ENCODE data around the gene CLPTM1L. TPM values are rescaled to one million over a fixed set of nuclear protein-coding genes. Genes with fewer than 3 reads are reported as not detected.

Gene CLPTM1L
- polyA plus RNA-seq, 2 of the 4 experiments (the other 2 are of a cell fraction) = 171 to 173 TPM

DNA sequence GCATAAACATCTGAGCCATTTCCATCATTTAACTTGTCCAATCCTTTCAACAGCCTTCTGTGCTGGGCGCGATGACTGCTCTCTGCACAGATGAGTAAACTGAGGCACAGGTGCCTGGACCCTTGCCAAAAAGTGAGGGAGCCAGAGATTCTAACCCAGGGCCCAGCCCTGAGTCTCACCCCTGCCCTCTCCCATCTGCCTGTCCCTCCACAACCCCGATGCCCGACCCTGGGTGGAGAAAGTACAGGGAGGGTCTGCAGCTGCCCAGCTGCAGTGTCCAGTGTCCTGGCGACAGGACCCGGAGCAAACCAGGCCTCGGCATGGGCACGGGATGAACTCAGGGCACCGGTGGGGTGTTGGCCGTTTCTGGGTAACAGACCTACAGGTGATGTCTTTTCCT lies 39.6 kb upstream of the CLPTM1L start:
- DNase-seq (ENCODE audit: low read depth in 1 of 2, low spot score in 1 of 2) (no peak), FAIRE-seq (no peak), ATAC-seq (no peak)
- WGBS (ENCODE audit: missing lambda C conversion rate) = 71% methylated on average over 10 of the region's 10 CpGs
- H3K4me3 ChIP-seq = no peak overlapping the region
- ChIA-PET CTCF (interaction anchor here (1.0 to 1.7 kb wide), 3 partner anchors 9 to 261 kb away, joined by 3 to 6 read pairs (median 3); no protein-coding TSS in a partner anchor), POLR2A (no interaction called here)
- H3K27ac ChIP-seq = no peak overlapping the region
- no peak for TF ChIP-seq ZNF302 (CRISPR knock-in tag; IDR thresholded peaks at IDR 0.05)
- TF ChIP-seq, protein P1, sequence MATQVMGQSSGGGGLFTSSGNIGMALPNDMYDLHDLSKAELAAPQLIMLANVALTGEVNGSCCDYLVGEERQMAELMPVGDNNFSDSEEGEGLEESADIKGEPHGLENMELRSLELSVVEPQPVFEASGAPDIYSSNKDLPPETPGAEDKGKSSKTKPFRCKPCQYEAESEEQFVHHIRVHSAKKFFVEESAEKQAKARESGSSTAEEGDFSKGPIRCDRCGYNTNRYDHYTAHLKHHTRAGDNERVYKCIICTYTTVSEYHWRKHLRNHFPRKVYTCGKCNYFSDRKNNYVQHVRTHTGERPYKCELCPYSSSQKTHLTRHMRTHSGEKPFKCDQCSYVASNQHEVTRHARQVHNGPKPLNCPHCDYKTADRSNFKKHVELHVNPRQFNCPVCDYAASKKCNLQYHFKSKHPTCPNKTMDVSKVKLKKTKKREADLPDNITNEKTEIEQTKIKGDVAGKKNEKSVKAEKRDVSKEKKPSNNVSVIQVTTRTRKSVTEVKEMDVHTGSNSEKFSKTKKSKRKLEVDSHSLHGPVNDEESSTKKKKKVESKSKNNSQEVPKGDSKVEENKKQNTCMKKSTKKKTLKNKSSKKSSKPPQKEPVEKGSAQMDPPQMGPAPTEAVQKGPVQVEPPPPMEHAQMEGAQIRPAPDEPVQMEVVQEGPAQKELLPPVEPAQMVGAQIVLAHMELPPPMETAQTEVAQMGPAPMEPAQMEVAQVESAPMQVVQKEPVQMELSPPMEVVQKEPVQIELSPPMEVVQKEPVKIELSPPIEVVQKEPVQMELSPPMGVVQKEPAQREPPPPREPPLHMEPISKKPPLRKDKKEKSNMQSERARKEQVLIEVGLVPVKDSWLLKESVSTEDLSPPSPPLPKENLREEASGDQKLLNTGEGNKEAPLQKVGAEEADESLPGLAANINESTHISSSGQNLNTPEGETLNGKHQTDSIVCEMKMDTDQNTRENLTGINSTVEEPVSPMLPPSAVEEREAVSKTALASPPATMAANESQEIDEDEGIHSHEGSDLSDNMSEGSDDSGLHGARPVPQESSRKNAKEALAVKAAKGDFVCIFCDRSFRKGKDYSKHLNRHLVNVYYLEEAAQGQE (IDR thresholded peaks at IDR 0.05) = no peak
- no peak for TF ChIP-seq RAD21 (conservative IDR thresholded peaks at IDR 0.05 in 1 of 2, IDR thresholded peaks at IDR 0.05 in 1 of 2)
- TF ChIP-seq SMC3 (IDR thresholded peaks at IDR 0.05) = no peak
- TF ChIP-seq FOSL2 (IDR thresholded peaks at IDR 0.05) = no peak
- no peak for TF ChIP-seq FOSL2 (CRISPR knock-in tag; IDR thresholded peaks at IDR 0.05)
- TF ChIP-seq EHMT2 (IDR thresholded peaks at IDR 0.05; ENCODE audit: low read depth) = no peak
- TF ChIP-seq, protein P2, sequence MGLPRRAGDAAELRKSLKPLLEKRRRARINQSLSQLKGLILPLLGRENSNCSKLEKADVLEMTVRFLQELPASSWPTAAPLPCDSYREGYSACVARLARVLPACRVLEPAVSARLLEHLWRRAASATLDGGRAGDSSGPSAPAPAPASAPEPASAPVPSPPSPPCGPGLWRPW (IDR thresholded peaks at IDR 0.05) = no peak
- no peak for TF ChIP-seq POLR2AphosphoS2 (conservative IDR thresholded peaks at IDR 0.05; ENCODE audit: low read length)
- no peak for TF ChIP-seq EP300 (IDR thresholded peaks at IDR 0.05)
- no peak for TF ChIP-seq CEBPB (IDR thresholded peaks at IDR 0.05)
- no peak for TF ChIP-seq HOXB13 (CRISPR knock-in tag; IDR thresholded peaks at IDR 0.05; ENCODE audit: low read depth)
- no peak for TF ChIP-seq CHD4 (IDR thresholded peaks at IDR 0.05; ENCODE audit: borderline replicate concordance)
- TF ChIP-seq HOXA7 (CRISPR knock-in tag; IDR thresholded peaks at IDR 0.05) = no peak
- TF ChIP-seq KDM5A (IDR thresholded peaks at IDR 0.05) = no peak
- TF ChIP-seq, protein P3, sequence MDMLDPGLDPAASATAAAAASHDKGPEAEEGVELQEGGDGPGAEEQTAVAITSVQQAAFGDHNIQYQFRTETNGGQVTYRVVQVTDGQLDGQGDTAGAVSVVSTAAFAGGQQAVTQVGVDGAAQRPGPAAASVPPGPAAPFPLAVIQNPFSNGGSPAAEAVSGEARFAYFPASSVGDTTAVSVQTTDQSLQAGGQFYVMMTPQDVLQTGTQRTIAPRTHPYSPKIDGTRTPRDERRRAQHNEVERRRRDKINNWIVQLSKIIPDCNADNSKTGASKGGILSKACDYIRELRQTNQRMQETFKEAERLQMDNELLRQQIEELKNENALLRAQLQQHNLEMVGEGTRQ (IDR thresholded peaks at IDR 0.05) = no peak
- TF ChIP-seq FOXS1 (CRISPR knock-in tag; IDR thresholded peaks at IDR 0.05) = no peak
- no peak for TF ChIP-seq ZSCAN20 (CRISPR knock-in tag; IDR thresholded peaks at IDR 0.05)
- no peak for TF ChIP-seq ZFP36 (IDR thresholded peaks at IDR 0.05; ENCODE audit: borderline replicate concordance, partially characterized antibody)
- peaks cover 3% of the 10 kb centered on the region; the same call in 2 of the 3 replicates for H3K9me3 ChIP-seq
- H3K4me1 ChIP-seq = 0 out of 3 replicates have a peak, but pooled peaks cover 3% of the 10 kb centered on the region
- H3K4me2 ChIP-seq = no peak overlapping the region

GRCh38 chr5:1383886-1384401 lies 39.0 kb upstream of the CLPTM1L start:
- ATAC-seq = no peak
- TF ChIP-seq, protein P1 (IDR thresholded peaks at IDR 0.05) = no peak
- no peak for TF ChIP-seq SREBF2 (IDR thresholded peaks at IDR 0.05)
- TF ChIP-seq BCL3 (IDR thresholded peaks at IDR 0.05) = no peak
- no peak for TF ChIP-seq ATOH8 (CRISPR knock-in tag; IDR thresholded peaks at IDR 0.05; ENCODE audit: low read depth)
- no peak for TF ChIP-seq TP53 (CRISPR knock-in tag; IDR thresholded peaks at IDR 0.05)
- TF ChIP-seq, protein P4, sequence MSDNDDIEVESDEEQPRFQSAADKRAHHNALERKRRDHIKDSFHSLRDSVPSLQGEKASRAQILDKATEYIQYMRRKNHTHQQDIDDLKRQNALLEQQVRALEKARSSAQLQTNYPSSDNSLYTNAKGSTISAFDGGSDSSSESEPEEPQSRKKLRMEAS (IDR thresholded peaks at IDR 0.05) = no peak

More at GRCh38 chr5:1383886-1384401, 39.0 kb upstream of the CLPTM1L start:
- CTCF ChIA-PET = interaction anchor here (1.7 kb wide), 1 partner anchor 261 kb away, joined by 6 read pairs; no protein-coding TSS in a partner anchor
- H3K4me3 ChIP-seq = no peak overlapping the region
- no peak overlapping the region for H3K27ac ChIP-seq
- 0 out of 3 replicates have a peak, but pooled peaks cover 3% of the 10 kb centered on the region for H3K4me1 ChIP-seq
- no peak overlapping the region for H3K4me2 ChIP-seq
- POLR2A ChIA-PET = no interaction called here
- DNase-seq (ENCODE audit: low read depth in 1 of 2, low spot score in 1 of 2) (no peak), FAIRE-seq (no peak)
- peaks cover 7% of the 10 kb centered on the region; the same call in 2 of the 3 replicates for H3K9me3 ChIP-seq
- 65% methylated on average over 5 of the region's 8 CpGs for WGBS (ENCODE audit: missing lambda C conversion rate)
